ENCODE measurements around the gene PCDHB12. TPM values are rescaled to one million over a fixed set of nuclear protein-coding genes. Genes with fewer than 3 reads are reported as not detected.
"Not testable (repeated sequence)": the region's sequence is repeated elsewhere in the genome, so short reads cannot be mapped to it uniquely, and the experiment has no call there.

Gene PCDHB12
- total RNA-seq, 1 donor from 2014 or later, result 6.6 TPM

DNA sequence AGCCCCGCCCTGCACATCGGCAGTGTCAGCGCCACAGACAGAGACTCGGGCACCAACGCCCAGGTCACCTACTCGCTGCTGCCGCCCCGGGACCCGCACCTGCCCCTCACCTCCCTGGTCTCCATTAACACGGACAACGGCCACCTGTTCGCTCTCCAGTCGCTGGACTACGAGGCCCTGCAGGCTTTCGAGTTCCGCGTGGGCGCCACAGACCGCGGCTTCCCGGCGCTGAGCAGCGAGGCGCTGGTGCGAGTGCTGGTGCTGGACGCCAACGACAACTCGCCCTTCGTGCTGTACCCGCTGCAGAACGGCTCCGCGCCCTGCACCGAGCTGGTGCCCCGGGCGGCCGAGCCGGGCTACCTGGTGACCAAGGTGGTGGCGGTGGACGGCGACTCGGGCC, 38.5 kb downstream of the PCDHB12 start:
- DNase-seq (ENCODE audit: low spot score); intact Hi-C loops (cut with DNase I); ATAC-seq: not testable (repeated sequence)

DNA sequence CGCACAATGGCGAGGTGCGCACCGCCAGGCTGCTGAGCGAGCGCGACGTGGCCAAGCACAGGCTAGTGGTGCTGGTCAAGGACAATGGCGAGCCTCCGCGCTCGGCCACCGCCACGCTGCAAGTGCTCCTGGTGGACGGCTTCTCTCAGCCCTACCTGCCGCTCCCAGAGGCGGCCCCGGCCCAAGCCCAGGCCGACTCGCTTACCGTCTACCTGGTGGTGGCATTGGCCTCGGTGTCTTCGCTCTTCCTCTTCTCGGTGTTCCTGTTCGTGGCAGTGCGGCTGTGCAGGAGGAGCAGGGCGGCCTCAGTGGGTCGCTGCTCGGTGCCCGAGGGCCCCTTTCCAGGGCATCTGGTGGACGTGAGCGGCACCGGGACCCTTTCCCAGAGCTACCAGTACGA, 38.9 kb downstream of the PCDHB12 start:
- intact Hi-C loops (cut with DNase I), result not testable (repeated sequence)

DNA sequence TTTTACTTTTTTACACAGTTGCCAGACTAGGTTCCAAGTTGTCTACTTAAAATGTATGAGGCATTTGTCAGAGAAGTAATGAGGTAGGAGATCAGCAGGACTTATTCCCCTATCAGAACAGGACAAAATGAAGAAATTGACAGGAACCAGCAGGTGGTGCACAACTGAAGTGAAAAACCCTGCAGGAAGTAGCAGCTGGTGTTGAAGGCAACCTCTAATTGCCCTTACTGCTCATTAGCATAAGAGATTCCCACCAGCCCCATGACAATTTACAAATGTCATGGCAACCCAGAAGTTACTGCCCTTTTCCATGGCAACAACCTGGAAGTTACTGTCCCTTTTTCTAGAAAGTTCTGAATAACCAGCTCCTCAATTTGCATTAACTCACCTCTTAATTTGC, 42.1 kb downstream of the PCDHB12 start:
- ATAC-seq (no peak), DNase-seq (ENCODE audit: low spot score) (no peak)

More for the DNA sequence above, 38.9 kb downstream of the PCDHB12 start:
- ATAC-seq; DNase-seq (ENCODE audit: low spot score): not testable (repeated sequence)

DNA sequence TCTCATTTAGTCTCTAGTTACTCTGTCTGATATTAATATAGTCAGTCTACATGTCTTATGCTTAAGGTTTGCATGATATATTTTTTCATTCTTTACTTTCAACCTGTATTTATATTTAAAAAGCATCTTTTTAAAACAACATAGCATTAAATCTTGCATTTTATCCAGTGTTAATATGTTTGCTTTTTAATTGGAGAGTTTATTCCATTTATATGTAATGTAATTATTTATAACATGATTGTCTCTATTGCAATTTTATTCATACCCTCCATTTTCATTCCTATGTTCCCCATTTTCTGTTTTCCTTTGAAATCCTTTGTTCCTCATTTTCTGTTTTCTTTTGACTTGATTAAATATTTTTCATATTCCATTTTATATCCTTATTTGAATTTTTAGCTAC, 49.9 kb downstream of the PCDHB12 start:
- ATAC-seq (no peak), DNase-seq (ENCODE audit: low spot score) (no peak)
- intact Hi-C loops (cut with DNase I), result no loop called here

More for the DNA sequence above, 42.1 kb downstream of the PCDHB12 start:
- intact Hi-C loops (cut with DNase I), result no loop called here

DNA sequence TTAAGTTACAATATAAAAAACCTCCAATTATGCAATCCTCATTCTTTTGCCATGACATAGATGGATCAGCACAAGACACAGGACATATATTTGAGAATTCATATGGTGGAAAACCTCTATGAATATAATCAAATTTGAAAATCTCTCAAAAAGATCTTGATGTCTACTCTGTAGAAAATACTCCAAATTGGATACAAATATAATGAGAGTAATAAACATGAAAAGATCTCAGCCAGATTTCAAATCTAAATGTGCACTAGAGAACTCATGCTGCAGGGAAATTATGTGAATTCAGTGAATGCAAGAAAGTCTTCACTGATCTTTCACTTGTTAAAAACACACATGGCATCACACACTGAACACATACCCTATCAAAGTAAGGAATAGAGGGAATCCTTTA, 50.4 kb downstream of the PCDHB12 start:
- intact Hi-C loops (cut with DNase I), result no loop called here
- DNase-seq (ENCODE audit: low spot score), result no peak
- ATAC-seq, result no peak

DNA sequence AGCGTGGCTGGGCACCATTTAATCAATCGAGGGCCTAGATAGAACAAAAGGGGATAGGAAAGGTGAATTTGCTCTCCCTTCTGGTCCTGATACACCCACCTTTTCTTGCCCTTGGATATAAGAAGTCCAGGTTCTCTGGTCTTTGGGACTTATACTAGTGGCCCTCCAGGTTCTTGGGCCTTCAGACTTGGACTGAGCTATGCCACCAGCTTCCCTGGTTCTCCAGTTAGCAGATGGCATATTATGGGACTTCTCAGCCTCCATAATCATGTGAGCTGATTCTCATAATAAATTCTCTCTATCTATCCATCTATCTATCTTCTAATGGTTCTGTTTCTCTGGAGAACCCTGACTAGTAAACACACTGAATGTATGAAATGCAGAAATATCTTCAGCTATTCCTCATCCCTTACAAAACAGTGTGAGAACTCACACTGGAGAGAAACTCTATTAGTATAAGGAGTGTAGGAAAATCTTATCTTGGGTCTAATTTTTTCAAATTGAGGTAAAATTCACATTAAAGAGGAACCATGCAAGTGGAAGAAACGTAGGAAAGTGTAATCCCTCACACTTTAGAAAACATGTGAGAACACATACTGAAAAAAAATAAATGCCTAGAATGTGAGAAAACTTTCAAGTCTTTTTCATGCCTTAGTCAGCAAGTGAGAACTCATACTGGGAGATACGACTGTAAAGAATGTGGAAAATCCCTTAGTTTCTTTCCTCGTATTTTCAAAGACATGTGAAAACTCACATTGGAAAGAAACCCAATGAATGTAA, 52.1 kb downstream of the PCDHB12 start:
- intact Hi-C loops (cut with DNase I), result no loop called here
- ATAC-seq, result no peak
- no peak for DNase-seq (ENCODE audit: low spot score)

DNA sequence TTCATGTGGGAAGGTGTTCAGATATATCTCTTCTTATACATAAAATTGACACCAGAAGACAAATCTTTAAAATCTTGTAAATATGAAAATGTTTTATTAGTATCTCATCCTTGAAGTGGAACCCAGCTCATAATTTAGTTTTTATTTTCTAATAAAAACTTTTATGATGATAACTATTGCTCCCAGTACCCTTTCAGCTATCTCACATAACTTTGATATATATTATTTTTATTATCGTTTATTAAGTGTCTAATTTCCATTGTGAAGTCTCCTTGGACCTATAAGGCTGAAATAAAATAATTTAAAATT, 52.7 kb downstream of the PCDHB12 start:
- ATAC-seq (no peak), DNase-seq (ENCODE audit: low spot score) (no peak)
- intact Hi-C loops (cut with DNase I), result no loop called here

Other genes with a start within 250 kb of the PCDHB12 start
- 2.4 TPM for gene PCDHAC2, start 242.2 kb upstream of the PCDHB12 start, total RNA-seq
- 0.09 TPM for gene PCDHB1, start 157.3 kb upstream of the PCDHB12 start, total RNA-seq
- 3.8 TPM for gene PCDHB2, start 114.1 kb upstream of the PCDHB12 start, total RNA-seq
- 4.5 TPM for gene PCDHB3, start 108.2 kb upstream of the PCDHB12 start, total RNA-seq
- 12.2 TPM for gene PCDHB4, start 86.9 kb upstream of the PCDHB12 start, total RNA-seq
- gene PCDHB5, start 73.5 kb upstream of the PCDHB12 start, total RNA-seq, result 4.4 TPM
- gene PCDHB6, start 58.7 kb upstream of the PCDHB12 start, total RNA-seq, result 2.4 TPM
- gene PCDHB7, start 36.1 kb upstream of the PCDHB12 start, total RNA-seq, result 5.0 TPM
- gene PCDHB8, start 30.9 kb upstream of the PCDHB12 start, total RNA-seq, result 4.5 TPM
- gene PCDHB16, start 26.3 kb upstream of the PCDHB12 start, total RNA-seq, result 9.5 TPM
- gene PCDHB9, start 21.6 kb upstream of the PCDHB12 start, total RNA-seq, result 3.7 TPM
- 5.3 TPM for gene PCDHB10, start 16.4 kb upstream of the PCDHB12 start, total RNA-seq
- 9.9 TPM for gene PCDHB11, start 9.1 kb upstream of the PCDHB12 start, total RNA-seq
- 4.9 TPM for gene PCDHB13, start 5.2 kb downstream of the PCDHB12 start, total RNA-seq
- 5.3 TPM for gene PCDHB14, start 14.6 kb downstream of the PCDHB12 start, total RNA-seq
- 7.3 TPM for gene PCDHB15, start 36.7 kb downstream of the PCDHB12 start, total RNA-seq
- 1.4 TPM for gene SLC25A2, start 95.3 kb downstream of the PCDHB12 start, total RNA-seq
- gene TAF7, start 112.1 kb downstream of the PCDHB12 start, total RNA-seq, result 84.3 TPM
- 1.4 TPM for gene PCDHGA1, start 121.8 kb downstream of the PCDHB12 start, total RNA-seq
- gene PCDHGA2, start 130.0 kb downstream of the PCDHB12 start, total RNA-seq, result 13.5 TPM
- gene PCDHGA3, start 135.1 kb downstream of the PCDHB12 start, total RNA-seq, result 6.7 TPM
- gene PCDHGB1, start 141.4 kb downstream of the PCDHB12 start, total RNA-seq, result 7.8 TPM
- gene PCDHGA4, start 146.3 kb downstream of the PCDHB12 start, total RNA-seq, result 10.6 TPM
- gene PCDHGB2, start 151.3 kb downstream of the PCDHB12 start, total RNA-seq, result 10.2 TPM
- gene PCDHGA5, start 155.4 kb downstream of the PCDHB12 start, total RNA-seq, result 8.8 TPM
- 9.7 TPM for gene PCDHGB3, start 161.5 kb downstream of the PCDHB12 start, total RNA-seq
- 10.3 TPM for gene PCDHGA6, start 165.2 kb downstream of the PCDHB12 start, total RNA-seq
- 7.3 TPM for gene PCDHGA7, start 174.0 kb downstream of the PCDHB12 start, total RNA-seq
- 9.0 TPM for gene PCDHGB4, start 179.0 kb downstream of the PCDHB12 start, total RNA-seq
- 5.3 TPM for gene PCDHGA8, start 183.9 kb downstream of the PCDHB12 start, total RNA-seq
- gene PCDHGB5, start 189.2 kb downstream of the PCDHB12 start, total RNA-seq, result 16.3 TPM
- gene PCDHGA9, start 194.1 kb downstream of the PCDHB12 start, total RNA-seq, result 10.7 TPM
- 12.4 TPM for gene PCDHGB6, start 199.3 kb downstream of the PCDHB12 start, total RNA-seq
- gene PCDHGA10, start 204.3 kb downstream of the PCDHB12 start, total RNA-seq, result 8.9 TPM
- gene PCDHGB7, start 209.0 kb downstream of the PCDHB12 start, total RNA-seq, result 18.9 TPM
- gene PCDHGA11, start 212.3 kb downstream of the PCDHB12 start, total RNA-seq, result 7.8 TPM
- 12.1 TPM for gene PCDHGA12, start 221.8 kb downstream of the PCDHB12 start, total RNA-seq

Measured in sciatic nerve (tissue), 2 donors.